Adipocyte (in vitro differentiated cells): ENCODE results near the gene CADPS.
A peak's percentile ranks its signal among the peaks of the same experiment; 100 is the strongest.

Source experiments
- DNase-seq: peaks from one replicate; pipeline ENCODE4 v3.0.0-alpha.2; 2015; ENCODE audit warnings: low read depth
- H3K27me3 ChIP-seq: replicated peaks from 2 replicates; pipeline ENCODE4 v1.7.0; 2013; ENCODE audit warnings: mild to moderate bottlenecking, low read length, moderate library complexity; ENCODE audit not compliant: control insufficient read depth, insufficient read depth
- H3K36me3 ChIP-seq: 2 replicates; pipeline ENCODE4 v1.7.0; 2013; ENCODE audit warnings: low read length, mild to moderate bottlenecking, moderate library complexity; ENCODE audit not compliant: control insufficient read depth, insufficient read depth, severe bottlenecking
- H3K4me1 ChIP-seq: 2 replicates; pipeline ENCODE4 v1.7.0; 2013; ENCODE audit warnings: mild to moderate bottlenecking, low read length, moderate library complexity; ENCODE audit not compliant: control insufficient read depth, insufficient read depth
- H3K4me3 ChIP-seq: 2 replicates; pipeline ENCODE4 v1.7.0; 2013; ENCODE audit warnings: mild to moderate bottlenecking, low read length, moderate library complexity
- H3K9ac ChIP-seq: 2 replicates; pipeline ENCODE4 v1.7.0; 2013; ENCODE audit warnings: mild to moderate bottlenecking, low read length, moderate library complexity
- H3K9me3 ChIP-seq: 2 replicates; pipeline ENCODE4 v1.7.0; 2013; ENCODE audit warnings: mild to moderate bottlenecking, low read length, moderate library complexity; ENCODE audit not compliant: control insufficient read depth

Gene CADPS

DNA sequence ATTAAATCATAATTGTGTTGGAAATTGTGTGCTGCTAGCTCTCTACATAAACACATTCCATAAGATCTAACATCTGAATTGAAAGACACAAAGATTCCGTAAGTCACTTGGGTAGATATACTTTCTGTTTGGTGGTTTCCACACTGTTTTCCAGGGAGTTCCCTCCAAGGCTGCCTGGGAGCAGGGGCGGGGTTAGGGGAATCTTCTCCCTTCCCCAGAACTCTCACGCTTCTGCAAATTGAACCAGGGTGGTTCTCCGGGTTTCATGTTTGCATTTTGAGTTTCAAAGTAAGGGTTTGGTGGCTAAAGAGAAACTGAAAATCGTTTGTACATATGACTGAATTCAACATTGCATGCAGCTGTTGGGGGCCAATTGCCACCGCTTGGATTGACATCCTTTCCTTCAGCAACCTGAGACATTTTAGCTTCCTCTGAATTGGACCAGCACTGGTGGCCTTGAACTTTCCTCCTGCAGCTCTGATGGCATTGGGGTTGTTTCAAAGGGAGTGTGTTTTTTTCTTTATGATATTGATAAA lies 309.1 kb downstream of the CADPS start:
- Histone ChIP-seq H3K4me3 (no peak overlapping the region), H3K36me3 (no peaks in the 10 kb centered on the region), H3K9me3 (no peaks in the 10 kb centered on the region), H3K4me1 (peaks cover 30% of the 10 kb centered on the region), H3K27me3 (no peaks in the 10 kb centered on the region), H3K9ac (no peak overlapping the region)
- no peak for DNase-seq

DNA sequence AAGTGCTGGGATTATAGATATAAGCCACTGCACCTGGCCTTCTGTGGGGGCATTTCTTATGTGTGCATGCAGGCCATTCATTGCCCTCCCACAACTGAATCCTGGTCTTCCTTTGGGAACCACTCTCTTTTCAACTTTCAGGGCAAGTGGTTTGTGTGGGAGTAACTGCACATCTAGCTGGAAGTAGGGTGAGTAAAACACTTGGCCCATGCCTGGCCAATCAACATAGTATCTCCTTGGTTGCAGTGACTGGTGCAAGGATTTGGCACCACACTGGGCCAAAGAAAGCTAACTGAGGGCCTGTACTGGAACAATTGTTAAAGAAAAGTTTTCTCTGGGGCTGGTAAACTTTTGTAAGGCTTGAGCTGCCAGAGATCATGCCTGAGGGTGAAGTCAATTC lies 312.6 kb downstream of the CADPS start:
- no peak for DNase-seq
- no peaks in the 10 kb centered on the region for H3K36me3 ChIP-seq
- no peaks in the 10 kb centered on the region for H3K27me3 ChIP-seq
- peak overlapping the region; percentile 8 for H3K4me3 ChIP-seq
- peak overlapping the region; percentile 44 for H3K9ac ChIP-seq
- no peaks in the 10 kb centered on the region for H3K9me3 ChIP-seq
- peaks cover 26% of the 10 kb centered on the region for H3K4me1 ChIP-seq

DNA sequence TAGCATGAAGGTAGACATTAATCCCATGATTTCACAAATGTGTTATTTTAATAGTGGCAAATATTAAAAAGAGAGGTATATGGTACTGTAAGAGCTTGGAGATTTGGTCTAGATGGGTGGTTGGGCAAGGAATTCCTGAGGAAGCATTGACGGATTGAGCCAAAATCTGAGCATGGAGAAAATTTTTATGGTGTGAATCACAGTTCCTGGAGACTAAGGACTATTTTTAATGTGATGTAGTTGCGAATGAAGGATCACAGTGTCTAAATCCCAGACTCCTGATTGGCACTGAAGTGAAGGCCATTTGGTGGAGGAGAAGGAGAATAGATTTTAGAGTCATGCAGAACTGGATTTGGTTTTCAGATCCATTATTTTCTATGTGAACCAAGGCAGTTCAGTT lies 313.2 kb downstream of the CADPS start:
- Histone ChIP-seq H3K4me3 (peak overlapping the region; percentile 8), H3K36me3 (no peaks in the 10 kb centered on the region), H3K27me3 (no peaks in the 10 kb centered on the region), H3K4me1 (peaks cover 23% of the 10 kb centered on the region), H3K9ac (peak overlapping the region; percentile 44), H3K9me3 (no peaks in the 10 kb centered on the region)
- peak; percentile 45 for DNase-seq

DNA sequence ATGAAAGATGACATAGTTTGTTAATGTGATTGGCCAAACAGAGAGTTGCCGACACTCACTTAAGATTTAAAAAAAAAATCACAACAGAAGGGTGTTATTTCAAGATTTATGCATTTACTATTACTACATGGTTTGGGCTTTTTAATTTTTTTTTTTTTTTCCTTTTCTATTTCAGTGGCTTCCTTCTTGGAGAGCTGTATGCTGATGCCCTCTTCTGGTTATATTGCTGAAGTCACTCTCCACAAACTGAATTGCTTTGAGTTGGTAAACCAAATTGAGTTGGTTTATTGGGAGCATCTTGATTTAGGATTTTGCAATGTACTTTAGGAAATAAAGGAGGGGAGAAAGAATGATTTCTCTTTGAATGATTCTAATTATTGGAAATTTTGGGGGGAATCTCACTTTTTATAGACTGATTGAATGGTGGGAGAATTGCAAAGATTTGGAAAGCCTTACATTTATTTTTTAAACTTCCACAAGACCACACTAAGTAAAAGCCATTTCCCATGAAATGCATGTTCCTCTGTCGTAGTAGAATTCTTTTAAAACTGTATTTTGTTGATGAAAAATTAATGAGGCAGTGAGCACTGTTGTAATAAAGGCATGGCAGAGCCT lies 315.3 kb downstream of the CADPS start:
- Histone ChIP-seq H3K27me3 (no peaks in the 10 kb centered on the region), H3K9ac (no peak overlapping the region), H3K36me3 (no peaks in the 10 kb centered on the region), H3K9me3 (no peaks in the 10 kb centered on the region), H3K4me1 (peaks cover 19% of the 10 kb centered on the region), H3K4me3 (no peak overlapping the region)
- peak; percentile 68 for DNase-seq

DNA sequence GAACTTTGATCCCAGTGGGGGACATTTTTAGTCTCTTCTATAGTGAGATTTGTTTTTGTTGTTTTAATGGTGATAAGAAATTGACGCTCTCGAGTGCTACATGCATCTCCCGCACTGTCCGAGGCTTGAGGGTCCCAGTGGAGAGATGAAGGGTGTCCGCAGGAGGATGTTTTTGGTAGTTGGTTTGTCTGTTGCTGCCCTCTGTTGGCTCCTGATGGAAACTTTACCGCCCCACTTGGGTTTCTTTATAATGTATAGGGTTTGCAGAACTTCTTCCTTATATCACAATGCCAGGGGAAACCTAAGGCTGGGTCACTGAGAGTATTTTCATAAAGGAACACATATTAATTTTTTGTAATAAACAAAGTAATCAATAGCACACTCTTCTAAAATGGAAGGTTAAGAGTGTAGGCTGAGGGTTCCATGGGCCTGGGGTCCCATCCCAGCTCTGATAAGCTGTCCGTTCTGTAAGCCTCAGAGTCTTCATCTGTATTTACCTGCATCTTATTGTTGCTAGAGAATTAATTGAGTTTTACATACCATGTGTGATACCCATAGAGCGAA lies 316.6 kb downstream of the CADPS start:
- peak; percentile 31 for DNase-seq
- no peaks in the 10 kb centered on the region for H3K9me3 ChIP-seq
- H3K36me3 ChIP-seq: no peaks in the 10 kb centered on the region
- H3K4me3 ChIP-seq: no peak overlapping the region
- no peaks in the 10 kb centered on the region for H3K27me3 ChIP-seq
- no peak overlapping the region for H3K9ac ChIP-seq
- H3K4me1 ChIP-seq: peaks cover 19% of the 10 kb centered on the region

DNA sequence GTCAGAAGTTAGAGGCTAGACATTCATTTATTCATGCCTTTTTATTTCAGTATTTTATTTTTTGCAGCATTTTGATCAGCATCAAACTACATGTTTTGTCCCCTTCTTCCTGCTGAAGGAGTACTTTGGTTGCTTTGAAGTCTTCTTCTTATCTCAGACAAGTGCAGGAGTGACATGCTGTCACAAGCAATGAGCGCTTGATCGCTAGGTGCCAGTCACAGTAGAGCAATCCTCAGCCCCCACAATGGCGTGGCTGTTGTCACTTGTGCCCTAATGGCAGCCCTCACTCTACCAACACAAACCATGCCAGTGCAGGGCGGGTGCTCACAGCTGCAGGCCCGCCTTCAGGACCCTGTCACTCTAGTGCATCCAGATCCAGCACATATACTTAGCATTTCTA lies 317.2 kb downstream of the CADPS start:
- no peak overlapping the region for H3K9ac ChIP-seq
- peaks cover 15% of the 10 kb centered on the region for H3K4me1 ChIP-seq
- H3K27me3 ChIP-seq: no peaks in the 10 kb centered on the region
- no peak for DNase-seq
- H3K9me3 ChIP-seq: no peaks in the 10 kb centered on the region
- H3K4me3 ChIP-seq: no peak overlapping the region
- no peaks in the 10 kb centered on the region for H3K36me3 ChIP-seq

DNA sequence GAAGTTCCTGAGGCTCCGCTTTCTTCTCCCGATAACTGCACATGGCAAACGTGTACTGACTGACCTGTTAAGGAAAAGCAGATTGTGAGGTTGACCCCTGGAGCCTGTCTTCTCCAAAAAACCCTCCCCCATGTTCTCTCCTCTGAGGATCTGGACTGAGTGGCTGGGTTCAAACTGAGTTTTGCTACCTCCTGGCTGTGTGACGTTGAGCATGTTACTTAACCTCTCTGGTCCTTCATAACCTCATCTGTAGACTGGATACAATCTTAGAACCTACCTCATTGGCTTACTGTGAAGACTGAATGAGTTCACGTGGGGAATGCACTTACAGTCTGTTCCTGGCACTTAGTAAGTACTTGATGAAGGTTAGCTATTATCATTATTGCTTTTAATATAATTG lies 317.8 kb downstream of the CADPS start:
- H3K4me1 ChIP-seq: peaks cover 10% of the 10 kb centered on the region
- H3K36me3 ChIP-seq: no peaks in the 10 kb centered on the region
- no peak overlapping the region for H3K4me3 ChIP-seq
- H3K9ac ChIP-seq: no peak overlapping the region
- H3K9me3 ChIP-seq: no peaks in the 10 kb centered on the region
- H3K27me3 ChIP-seq: peaks cover 5% of the 10 kb centered on the region
- DNase-seq: no peak

DNA sequence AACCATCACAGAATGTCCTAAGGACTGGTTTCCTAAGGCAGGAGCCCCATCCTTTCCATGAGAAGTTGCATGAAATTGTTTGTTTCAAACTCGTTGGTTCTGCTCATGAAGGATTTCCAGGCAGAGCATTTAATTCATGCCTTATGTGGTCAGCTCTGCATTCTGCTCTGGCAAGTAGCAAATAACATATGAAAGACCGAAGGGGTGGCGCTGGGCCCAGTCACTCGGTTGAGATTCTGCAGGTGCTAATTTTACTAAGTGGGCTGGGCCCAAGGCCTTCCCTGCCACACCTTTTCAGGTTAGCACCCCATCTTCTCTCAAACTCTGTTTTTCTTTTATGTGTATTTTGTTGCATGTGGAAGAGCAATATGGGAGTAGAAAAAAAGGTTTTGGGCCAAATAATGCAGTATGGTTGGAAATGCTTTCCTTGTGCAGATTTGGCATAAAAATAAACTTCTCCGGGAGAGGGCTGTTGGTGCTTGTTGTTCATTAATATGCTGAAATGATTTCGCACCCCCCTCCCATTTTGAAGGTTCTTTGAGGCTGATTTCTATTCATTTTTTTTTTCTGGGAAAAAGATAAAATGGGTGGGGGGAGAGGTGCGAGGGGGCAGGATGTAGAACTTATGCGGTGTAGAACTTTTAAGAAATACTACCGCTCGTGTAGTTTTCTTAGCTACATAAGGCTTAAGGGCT lies 318.9 kb downstream of the CADPS start:
- Histone ChIP-seq H3K27me3 (peaks cover 11% of the 10 kb centered on the region), H3K4me3 (no peak overlapping the region), H3K4me1 (no peaks in the 10 kb centered on the region), H3K9me3 (no peaks in the 10 kb centered on the region), H3K9ac (no peak overlapping the region), H3K36me3 (no peaks in the 10 kb centered on the region)
- no peak for DNase-seq

DNA sequence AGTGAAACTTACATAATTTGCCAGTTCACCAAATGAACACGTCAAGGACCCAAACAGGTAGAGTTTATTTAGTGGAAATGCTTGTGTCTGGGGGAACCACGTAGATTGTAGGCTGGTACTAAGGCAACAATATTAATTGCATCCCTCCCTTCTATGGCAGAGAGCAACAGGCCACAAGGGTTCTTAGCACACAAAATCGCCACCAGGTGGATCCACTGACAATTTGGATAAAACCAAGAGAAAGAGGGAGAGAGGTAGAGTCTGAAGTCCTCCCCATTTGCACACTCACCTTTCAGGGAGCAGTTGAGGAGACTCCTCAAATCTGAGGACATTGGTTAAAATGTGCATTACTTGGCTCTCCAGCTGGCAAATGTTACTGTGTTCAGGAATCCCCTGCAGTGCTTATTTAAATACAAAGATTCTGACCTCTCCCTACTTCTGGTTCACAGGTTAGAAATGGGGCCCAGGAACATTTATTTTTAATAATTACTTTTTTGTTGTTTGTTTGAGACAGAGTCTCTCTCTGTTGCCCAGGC lies 320.9 kb downstream of the CADPS start:
- Histone ChIP-seq H3K36me3 (no peaks in the 10 kb centered on the region), H3K27me3 (peaks cover 20% of the 10 kb centered on the region), H3K4me1 (no peaks in the 10 kb centered on the region), H3K9me3 (no peaks in the 10 kb centered on the region), H3K9ac (no peak overlapping the region), H3K4me3 (no peak overlapping the region)
- no peak for DNase-seq

DNA sequence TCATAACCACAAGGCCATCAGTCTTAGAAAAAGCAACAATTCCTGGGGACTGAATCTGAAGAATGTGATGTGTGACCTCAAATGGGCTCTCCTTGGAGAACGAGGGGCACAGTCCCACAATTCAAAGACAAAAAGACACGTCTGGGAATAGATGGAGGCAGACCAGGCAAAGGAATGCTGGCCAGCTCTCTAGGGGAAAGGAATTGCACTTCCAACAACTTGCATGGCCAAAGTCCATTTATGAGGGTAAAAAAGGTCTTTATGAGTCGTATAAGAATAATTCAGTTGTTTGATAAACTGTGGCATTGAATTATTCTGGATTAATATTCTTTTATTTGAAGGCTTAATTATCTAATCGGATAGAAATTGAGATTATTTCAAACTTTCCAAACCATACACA lies 321.4 kb downstream of the CADPS start:
- Histone ChIP-seq H3K9ac (no peak overlapping the region), H3K4me3 (no peak overlapping the region), H3K9me3 (no peaks in the 10 kb centered on the region), H3K36me3 (no peaks in the 10 kb centered on the region), H3K27me3 (peaks cover 22% of the 10 kb centered on the region), H3K4me1 (no peaks in the 10 kb centered on the region)
- no peak for DNase-seq

DNA sequence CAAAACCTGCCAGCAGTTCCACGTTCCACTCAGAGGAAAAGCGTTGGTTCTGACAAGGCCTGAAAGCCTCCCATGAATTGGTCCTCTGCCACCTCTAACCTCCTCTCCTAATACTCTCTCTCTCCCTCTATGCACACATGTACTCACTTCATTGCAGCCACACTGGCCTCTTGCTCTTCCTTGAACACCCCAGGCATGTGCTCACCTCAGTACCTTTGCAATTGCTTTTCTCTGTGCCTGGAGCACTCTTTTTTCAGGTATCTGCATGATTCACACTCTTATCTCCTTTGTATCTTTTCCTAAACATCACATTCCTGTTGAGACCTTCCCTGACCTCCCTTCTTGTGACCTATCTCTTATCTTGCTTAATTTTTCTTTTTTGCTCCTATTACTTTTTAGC lies 323.7 kb downstream of the CADPS start:
- Histone ChIP-seq H3K36me3 (no peaks in the 10 kb centered on the region), H3K9me3 (no peaks in the 10 kb centered on the region), H3K4me1 (no peaks in the 10 kb centered on the region), H3K9ac (no peak overlapping the region), H3K27me3 (peaks cover 26% of the 10 kb centered on the region), H3K4me3 (no peak overlapping the region)
- no peak for DNase-seq
